Neuronal stem cell (in vitro differentiated cells): ENCODE measurements around the gene PTGIS.

ENCODE experiments used
- DNase-seq: peaks from one replicate; pipeline ENCODE4 v3.0.0-alpha.2; 2013; ENCODE audit warnings: low spot score
- H2AFZ ChIP-seq: one replicate; pipeline ENCODE4 v1.6.1; 2013; ENCODE audit warnings: mild to moderate bottlenecking, low read length, inconsistent platforms
- H2AK5ac ChIP-seq: 2 replicates; pipeline ENCODE4 v1.6.1; 2013; ENCODE audit warnings: low read depth, mild to moderate bottlenecking, inconsistent platforms, low read length, moderate library complexity, mixed read lengths
- H2BK120ac ChIP-seq: 2 replicates; pipeline ENCODE4 v1.6.1; 2013; ENCODE audit warnings: low read depth, mild to moderate bottlenecking, inconsistent platforms, low read length, moderate library complexity, mixed read lengths
- H2BK12ac ChIP-seq: one replicate; pipeline ENCODE4 v1.6.1; 2013; ENCODE audit warnings: low read length, inconsistent platforms
- H2BK15ac ChIP-seq: 2 replicates; pipeline ENCODE4 v1.6.1; 2013; ENCODE audit warnings: mild to moderate bottlenecking, low read length, inconsistent platforms, mixed read lengths
- H2BK5ac ChIP-seq: one replicate; pipeline ENCODE4 v1.6.1; 2013; ENCODE audit warnings: inconsistent platforms, mild to moderate bottlenecking, low read length, moderate library complexity
- H3K14ac ChIP-seq: one replicate; pipeline ENCODE4 v1.6.1; 2013; ENCODE audit warnings: low read length, inconsistent platforms
- H3K18ac ChIP-seq: 2 replicates; pipeline ENCODE4 v1.6.1; 2013; ENCODE audit warnings: low read length, inconsistent platforms
- H3K23ac ChIP-seq: 2 replicates; pipeline ENCODE4 v1.6.1; 2013; ENCODE audit warnings: low read depth, mild to moderate bottlenecking, mixed read lengths, low read length, inconsistent platforms; ENCODE audit not compliant: poor library complexity
- H3K27ac ChIP-seq: replicated peaks from 3 replicates; pipeline ENCODE4 v1.5.1; 2013; ENCODE audit warnings: low read length, inconsistent platforms
- H3K27me3 ChIP-seq, 3 experiments: 2 replicates each; pipeline ENCODE4 v1.6.1; 2013; ENCODE audit warnings: low read length in 3 of 3, mild to moderate bottlenecking in 2 of 3, inconsistent platforms in 1 of 3, low read depth in 1 of 3, mixed read lengths in 1 of 3, moderate library complexity in 1 of 3; ENCODE audit not compliant: control insufficient read depth in 3 of 3, insufficient read depth in 3 of 3
- H3K36me3 ChIP-seq, 2 donors: replicated peaks in 1 of 2; 2 replicates each; pipeline ENCODE4 v1.6.1; 2013; ENCODE audit warnings: low read length in 2 of 2; ENCODE audit not compliant: control insufficient read depth in 2 of 2, insufficient read depth in 2 of 2
- H3K4ac ChIP-seq: 2 replicates; pipeline ENCODE4 v1.6.1; 2013; ENCODE audit warnings: inconsistent platforms, mild to moderate bottlenecking, low read length, moderate library complexity
- H3K4me1 ChIP-seq, 2 donors: 1 replicate in 1 of 2; 2 replicates in 1 of 2; pipeline ENCODE4 v1.6.1; 2013; ENCODE audit warnings: low read length in 2 of 2, low read depth in 1 of 2; ENCODE audit not compliant: control insufficient read depth in 2 of 2, insufficient read depth in 1 of 2
- H3K4me2 ChIP-seq: one replicate; pipeline ENCODE4 v1.6.1; 2013; ENCODE audit warnings: mild to moderate bottlenecking, low read length, inconsistent platforms; ENCODE audit not compliant: insufficient read depth, poor library complexity, severe bottlenecking
- H3K4me3 ChIP-seq, 2 donors: 2 replicates each; pipeline ENCODE4 v1.5.1; 2013; ENCODE audit warnings: low read length in 2 of 2, mild to moderate bottlenecking in 2 of 2, inconsistent platforms in 1 of 2, moderate library complexity in 1 of 2
- H3K79me1 ChIP-seq: one replicate; pipeline ENCODE4 v1.6.1; 2013; ENCODE audit warnings: low read depth, mild to moderate bottlenecking, inconsistent platforms, low read length, moderate library complexity
- H3K9ac ChIP-seq: one replicate; pipeline ENCODE4 v1.6.1; 2013; ENCODE audit warnings: mild to moderate bottlenecking, low read depth, low read length, inconsistent platforms; ENCODE audit not compliant: poor library complexity
- H3K9me3 ChIP-seq, 2 donors: replicated peaks in 1 of 2; 2 replicates each; pipeline versions ENCODE3 to v1.6.1; 2013; ENCODE audit warnings: low read length in 2 of 2, mild to moderate bottlenecking in 2 of 2, inconsistent platforms in 1 of 2, low read depth in 1 of 2, mixed read lengths in 1 of 2, moderate library complexity in 1 of 2; ENCODE audit not compliant: control insufficient read depth in 2 of 2, insufficient read depth in 1 of 2
- H4K8ac ChIP-seq: one replicate; pipeline ENCODE4 v1.6.1; 2013; ENCODE audit warnings: low read depth, mild to moderate bottlenecking, inconsistent platforms, low read length, moderate library complexity
- H4K91ac ChIP-seq: one replicate; pipeline ENCODE4 v1.6.1; 2013; ENCODE audit warnings: low read length, low read depth, mild to moderate bottlenecking, inconsistent platforms; ENCODE audit not compliant: poor library complexity
- WGBS, 2 donors: extraction: QIAGEN DNeasy Blood & Tissue Kit; methylation state at CpG; one replicate each; pipeline ENCODE4 v1.1.7; 2013; ENCODE audit warnings: missing lambda C conversion rate in 2 of 2, mixed read lengths in 1 of 2; ENCODE audit not compliant: insufficient read length in 2 of 2, insufficient replicate concordance in 1 of 2; ENCODE audit errors: extremely low coverage in 2 of 2; 5-methylcytosine and 5-hydroxymethylcytosine counted together

The PTGIS gene

DNA sequence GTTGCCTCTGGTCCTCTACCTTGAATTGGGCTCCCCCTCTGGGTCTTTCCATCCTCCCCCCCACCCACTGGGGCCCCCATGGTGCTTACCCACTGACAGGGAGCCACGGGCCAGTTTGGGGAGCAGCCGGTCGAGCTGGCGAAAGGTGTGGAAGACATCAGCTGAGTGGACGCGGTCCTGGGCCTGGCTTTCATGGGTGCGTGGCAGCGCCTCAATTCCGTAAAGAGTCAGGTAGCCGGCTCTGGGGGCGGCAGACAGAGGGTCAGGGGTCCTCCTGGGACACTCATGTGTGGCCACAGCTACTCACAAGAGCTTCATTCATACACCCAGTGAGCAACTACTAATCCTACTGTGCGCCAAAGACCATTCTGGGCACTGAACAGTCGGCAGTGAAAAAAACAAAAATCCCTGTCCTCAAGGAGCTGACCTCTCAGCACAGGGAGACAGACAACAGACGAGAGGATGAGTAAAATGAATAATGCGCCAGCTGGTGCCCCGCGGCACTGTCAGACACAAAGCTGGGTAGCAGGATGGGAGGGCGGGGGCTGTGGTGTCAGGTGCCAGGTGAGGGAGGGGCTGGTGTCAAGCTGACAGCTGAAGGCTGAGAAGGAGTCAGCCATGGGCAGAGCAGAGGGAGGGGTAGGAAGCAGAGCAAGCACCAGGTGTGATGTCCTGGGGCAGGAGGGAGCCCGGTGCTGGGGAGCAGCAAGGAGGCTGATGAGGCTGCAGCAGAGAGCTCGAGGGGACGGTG is 28.3 kb downstream of the PTGIS start:
- H4K8ac ChIP-seq, result no peak overlapping the region
- peaks cover 0 to 48% of the 10 kb centered on the region in 2 donors for H3K36me3 ChIP-seq
- no CpG with 5 or more reads among the region's 21 CpGs for WGBS, 2 donors
- H3K4me2 ChIP-seq, result no peak overlapping the region
- H3K4me3 ChIP-seq, result no peak overlapping the region
- no peak overlapping the region for H3K4ac ChIP-seq
- H2BK120ac ChIP-seq, result no peak overlapping the region
- H3K9ac ChIP-seq, result no peak overlapping the region
- no peak overlapping the region for H2AK5ac ChIP-seq
- H2BK5ac ChIP-seq, result no peak overlapping the region
- H3K23ac ChIP-seq, result peak overlapping the region; percentile 86
- peaks cover 0 to 2% of the 10 kb centered on the region in 2 donors for H3K9me3 ChIP-seq
- H3K79me1 ChIP-seq, result no peaks in the 10 kb centered on the region
- peaks cover 4 to 5% of the 10 kb centered on the region in 2 donors for H3K4me1 ChIP-seq
- H2BK15ac ChIP-seq, result no peak overlapping the region
- H3K27ac ChIP-seq, result no peak overlapping the region
- no peak overlapping the region for H2AFZ ChIP-seq
- peak overlapping the region; percentile 27 for H3K18ac ChIP-seq
- no peak overlapping the region for H4K91ac ChIP-seq
- no peaks in the 10 kb centered on the region for H3K27me3 ChIP-seq
- no peak overlapping the region for H2BK12ac ChIP-seq
- H3K14ac ChIP-seq, result no peak overlapping the region
- DNase-seq, result no peak

DNA sequence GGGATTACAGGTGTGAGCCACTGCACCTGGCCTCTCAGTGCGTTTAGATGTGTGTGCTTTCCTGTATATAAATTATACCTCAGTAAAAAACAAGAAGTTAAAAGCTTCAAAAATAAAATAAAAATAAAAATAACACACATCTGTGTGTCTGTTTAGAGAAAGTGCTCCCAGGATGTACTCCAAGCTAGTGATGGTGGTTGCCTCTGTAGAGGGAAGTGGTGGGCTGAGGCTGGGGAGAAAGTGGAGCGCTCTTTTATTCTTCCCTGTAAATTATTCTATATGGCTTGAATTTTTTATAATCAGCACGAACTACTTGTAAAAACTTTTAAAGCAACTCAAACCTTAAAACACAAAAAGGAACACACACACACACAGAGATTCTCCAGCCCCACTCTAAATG is 29.0 kb downstream of the PTGIS start:
- Histone ChIP-seq H2BK120ac (no peak overlapping the region), H3K27ac (no peak overlapping the region), H2BK5ac (no peak overlapping the region), H3K4ac (no peak overlapping the region), H3K4me1 (peaks cover 4 to 5% of the 10 kb centered on the region in 2 donors), H2AFZ (no peak overlapping the region), H4K8ac (no peak overlapping the region), H3K9me3 (peaks cover 0 to 2% of the 10 kb centered on the region in 2 donors), H4K91ac (no peak overlapping the region), H3K4me3 (no peak overlapping the region), H3K14ac (no peak overlapping the region), H3K79me1 (no peaks in the 10 kb centered on the region), H3K36me3 (peaks cover 0 to 43% of the 10 kb centered on the region in 2 donors), H3K4me2 (no peak overlapping the region), H3K27me3 (no peaks in the 10 kb centered on the region), H3K23ac (no peak overlapping the region), H2BK15ac (no peak overlapping the region), H2BK12ac (no peak overlapping the region), H2AK5ac (no peak overlapping the region), H3K9ac (no peak overlapping the region), H3K18ac (no peak overlapping the region)
- DNase-seq, result no peak
- WGBS, 2 donors, result no CpG with 5 or more reads among the region's 3 CpGs

DNA sequence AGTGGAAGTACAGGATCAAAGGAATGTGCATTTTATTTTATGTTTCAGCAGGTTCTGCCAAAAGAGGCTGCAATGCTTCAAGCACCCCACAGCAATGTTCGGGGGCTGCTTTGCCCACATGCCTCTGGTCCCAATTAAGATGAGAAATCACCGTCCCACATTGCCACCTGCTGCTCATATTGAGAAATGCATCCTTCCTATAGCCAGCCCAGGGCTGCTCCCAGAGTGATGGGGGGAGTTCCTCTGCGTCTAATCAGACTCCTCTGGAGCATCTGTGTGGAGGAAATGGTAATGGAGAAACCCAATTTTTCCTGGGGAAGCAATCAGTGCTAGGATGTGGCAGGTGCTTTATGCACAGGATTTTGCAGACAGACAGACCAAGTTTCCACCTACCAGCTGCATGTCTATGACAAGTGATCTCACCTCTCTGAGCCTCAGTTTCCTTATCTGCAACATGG is 33.7 kb downstream of the PTGIS start:
- no peaks in the 10 kb centered on the region for H3K9me3 ChIP-seq
- H3K23ac ChIP-seq, result no peak overlapping the region
- no peaks in the 10 kb centered on the region for H3K79me1 ChIP-seq
- H3K14ac ChIP-seq, result no peak overlapping the region
- no peak overlapping the region for H3K18ac ChIP-seq
- no peak overlapping the region for H3K4me3 ChIP-seq
- no peak overlapping the region for H4K91ac ChIP-seq
- H3K4me1 ChIP-seq, result no peaks in the 10 kb centered on the region
- H3K36me3 ChIP-seq, result peaks cover 0 to 17% of the 10 kb centered on the region in 2 donors
- H4K8ac ChIP-seq, result no peak overlapping the region
- no peak overlapping the region for H3K4me2 ChIP-seq
- no peak overlapping the region for H2BK15ac ChIP-seq
- no peaks in the 10 kb centered on the region for H3K27me3 ChIP-seq
- no peak overlapping the region for H2BK5ac ChIP-seq
- no CpG with 5 or more reads among the region's 3 CpGs for WGBS, 2 donors
- H2BK120ac ChIP-seq, result no peak overlapping the region
- H2AK5ac ChIP-seq, result no peak overlapping the region
- DNase-seq, result peak; percentile 67
- H2BK12ac ChIP-seq, result no peak overlapping the region
- H2AFZ ChIP-seq, result no peak overlapping the region
- no peak overlapping the region for H3K27ac ChIP-seq
- H3K9ac ChIP-seq, result no peak overlapping the region
- no peak overlapping the region for H3K4ac ChIP-seq

DNA sequence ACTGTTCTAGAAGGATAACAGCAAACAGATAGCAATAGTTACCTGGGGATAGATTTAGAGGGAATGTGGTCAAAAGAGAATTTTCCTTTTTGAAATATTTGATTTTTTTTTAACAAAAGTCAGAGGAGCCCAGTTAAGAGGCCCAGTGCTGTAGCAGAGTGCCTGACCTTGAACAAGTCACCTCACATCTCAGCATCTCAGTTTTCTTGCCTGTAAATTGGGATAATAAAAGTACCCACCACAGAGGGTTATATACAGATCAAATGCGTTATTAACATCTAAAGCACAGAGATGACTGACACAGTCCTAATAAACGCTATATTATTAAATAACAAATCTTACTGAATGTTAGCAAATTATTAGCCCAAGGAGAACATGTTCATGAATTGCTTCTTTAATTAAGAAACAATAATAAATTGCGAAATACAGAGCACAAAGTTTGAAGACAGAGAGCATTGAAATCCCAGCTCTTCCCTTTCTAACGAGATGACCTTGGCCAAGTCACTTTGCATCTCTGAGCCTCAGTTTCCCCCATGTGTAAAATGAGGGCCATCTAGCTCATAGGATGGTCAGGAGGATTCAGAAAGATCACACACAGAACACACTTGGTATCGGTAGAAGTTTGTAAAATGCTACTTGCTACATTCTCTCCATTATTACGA is 35.5 kb downstream of the PTGIS start:
- H3K4me2 ChIP-seq, result no peak overlapping the region
- H3K4me1 ChIP-seq, result no peaks in the 10 kb centered on the region
- no peaks in the 10 kb centered on the region for H3K79me1 ChIP-seq
- no peak overlapping the region for H4K91ac ChIP-seq
- no peak overlapping the region for H2AK5ac ChIP-seq
- no peak overlapping the region for H2BK12ac ChIP-seq
- H3K27me3 ChIP-seq, result no peaks in the 10 kb centered on the region
- DNase-seq, result no peak
- no peaks in the 10 kb centered on the region for H3K9me3 ChIP-seq
- no peak overlapping the region for H3K4me3 ChIP-seq
- H2BK15ac ChIP-seq, result no peak overlapping the region
- no peak overlapping the region for H3K23ac ChIP-seq
- no peak overlapping the region for H2BK5ac ChIP-seq
- H3K4ac ChIP-seq, result no peak overlapping the region
- H2AFZ ChIP-seq, result no peak overlapping the region
- no peak overlapping the region for H4K8ac ChIP-seq
- no peak overlapping the region for H3K18ac ChIP-seq
- WGBS, 2 donors, result no CpG with 5 or more reads among the region's 6 CpGs
- no peak overlapping the region for H3K9ac ChIP-seq
- H2BK120ac ChIP-seq, result no peak overlapping the region
- peaks cover 0 to 15% of the 10 kb centered on the region in 2 donors for H3K36me3 ChIP-seq
- H3K14ac ChIP-seq, result no peak overlapping the region
- H3K27ac ChIP-seq, result no peak overlapping the region
